ENCODE measurements around the gene UTY.
A peak's percentile ranks its signal among the peaks of the same experiment; 100 is the strongest.

The UTY gene

DNA sequence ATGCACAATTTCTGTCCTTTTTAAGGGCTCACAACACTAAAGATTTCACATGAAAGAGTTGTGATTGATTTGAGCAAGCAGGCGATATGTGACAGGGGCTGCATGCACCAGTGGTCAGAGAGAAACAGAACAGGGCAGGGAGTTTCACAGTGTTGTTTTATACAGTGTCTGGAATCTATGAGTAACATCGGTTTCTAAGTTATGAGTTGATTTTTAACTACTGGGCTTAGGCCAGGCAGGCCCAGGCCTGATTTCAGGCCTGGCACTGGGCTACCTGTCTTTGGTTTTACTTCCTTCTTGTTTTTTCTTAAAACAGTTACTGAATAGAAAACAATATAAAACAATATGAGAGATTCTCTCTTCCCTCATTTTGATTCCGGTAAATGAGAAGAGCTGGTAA is 13.9 kb upstream of the UTY start:
- no peaks in the 10 kb centered on the region for H3K9me2 ChIP-seq (ENCODE audit: low read depth, low read length)
- peak overlapping the region; percentile 32 for H3K27ac ChIP-seq (ENCODE audit: low read depth, low read length, poor library complexity, severe bottlenecking)
- no peak overlapping the region for H3K4me3 ChIP-seq (ENCODE audit: low read depth, low read length, poor library complexity, severe bottlenecking)
- TF ChIP-seq, protein P1, sequence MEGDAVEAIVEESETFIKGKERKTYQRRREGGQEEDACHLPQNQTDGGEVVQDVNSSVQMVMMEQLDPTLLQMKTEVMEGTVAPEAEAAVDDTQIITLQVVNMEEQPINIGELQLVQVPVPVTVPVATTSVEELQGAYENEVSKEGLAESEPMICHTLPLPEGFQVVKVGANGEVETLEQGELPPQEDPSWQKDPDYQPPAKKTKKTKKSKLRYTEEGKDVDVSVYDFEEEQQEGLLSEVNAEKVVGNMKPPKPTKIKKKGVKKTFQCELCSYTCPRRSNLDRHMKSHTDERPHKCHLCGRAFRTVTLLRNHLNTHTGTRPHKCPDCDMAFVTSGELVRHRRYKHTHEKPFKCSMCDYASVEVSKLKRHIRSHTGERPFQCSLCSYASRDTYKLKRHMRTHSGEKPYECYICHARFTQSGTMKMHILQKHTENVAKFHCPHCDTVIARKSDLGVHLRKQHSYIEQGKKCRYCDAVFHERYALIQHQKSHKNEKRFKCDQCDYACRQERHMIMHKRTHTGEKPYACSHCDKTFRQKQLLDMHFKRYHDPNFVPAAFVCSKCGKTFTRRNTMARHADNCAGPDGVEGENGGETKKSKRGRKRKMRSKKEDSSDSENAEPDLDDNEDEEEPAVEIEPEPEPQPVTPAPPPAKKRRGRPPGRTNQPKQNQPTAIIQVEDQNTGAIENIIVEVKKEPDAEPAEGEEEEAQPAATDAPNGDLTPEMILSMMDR (IDR thresholded peaks at IDR 0.05; ENCODE audit: low read length), result no peak
- TF ChIP-seq EZH2 (IDR thresholded peaks at IDR 0.05; ENCODE audit: borderline replicate concordance, low read length), result no peak
- H3K27me3 ChIP-seq (ENCODE audit: insufficient read depth, low read length), result no peaks in the 10 kb centered on the region
- H3K36me3 ChIP-seq (ENCODE audit: insufficient read depth, low read length), result no peaks in the 10 kb centered on the region
- no peaks in the 10 kb centered on the region for H3F3A ChIP-seq (ENCODE audit: insufficient read depth, low read length)
- no peak overlapping the region for H2AFZ ChIP-seq (ENCODE audit: low read length)
- H3K9ac ChIP-seq (ENCODE audit: low read length), result no peak overlapping the region
- no peaks in the 10 kb centered on the region for H3K9me3 ChIP-seq (ENCODE audit: low read length)
- H4K20me1 ChIP-seq (ENCODE audit: insufficient read depth, low read length), result no peaks in the 10 kb centered on the region
- H3K4me2 ChIP-seq (ENCODE audit: low read length), result peak overlapping the region; percentile 24; the same call in 1 of the 2 replicates
- H3K4me1 ChIP-seq (ENCODE audit: insufficient read depth, low read length, severe bottlenecking), result peaks cover 24% of the 10 kb centered on the region
- H3K79me2 ChIP-seq (ENCODE audit: insufficient read depth, low read length), result no peaks in the 10 kb centered on the region

DNA sequence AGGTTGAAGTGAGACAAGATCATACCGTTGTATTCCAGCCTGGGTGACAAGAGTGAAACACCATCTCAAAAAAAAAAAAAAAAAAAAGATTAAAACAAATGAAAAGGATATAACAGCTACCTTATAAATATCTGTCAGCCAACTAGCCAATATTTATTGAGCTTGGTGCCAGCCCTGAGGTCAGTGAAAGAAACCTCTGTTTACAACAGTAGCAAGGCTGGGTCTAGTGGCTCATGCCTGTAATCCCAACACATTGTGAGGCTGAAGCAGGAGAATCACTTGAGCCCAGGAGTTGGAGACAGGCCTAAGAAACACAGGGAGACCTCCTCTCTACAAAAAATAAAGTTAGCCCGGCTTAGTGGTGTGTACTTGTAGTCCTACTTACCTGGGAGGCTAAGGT is 12.6 kb upstream of the UTY start:
- Histone ChIP-seq H3K9me3 (ENCODE audit: low read length) (no peaks in the 10 kb centered on the region), H4K20me1 (ENCODE audit: insufficient read depth, low read length) (no peaks in the 10 kb centered on the region), H3K9ac (ENCODE audit: low read length) (no peak overlapping the region), H3K27ac (ENCODE audit: low read depth, low read length, poor library complexity, severe bottlenecking) (no peak overlapping the region), H3K4me1 (ENCODE audit: insufficient read depth, low read length, severe bottlenecking) (peaks cover 24% of the 10 kb centered on the region), H3F3A (ENCODE audit: insufficient read depth, low read length) (no peaks in the 10 kb centered on the region), H3K36me3 (ENCODE audit: insufficient read depth, low read length) (no peaks in the 10 kb centered on the region), H3K4me2 (ENCODE audit: low read length) (no peak overlapping the region), H3K4me3 (ENCODE audit: low read depth, low read length, poor library complexity, severe bottlenecking) (no peak overlapping the region), H3K9me2 (ENCODE audit: low read depth, low read length) (no peaks in the 10 kb centered on the region), H3K27me3 (ENCODE audit: insufficient read depth, low read length) (no peaks in the 10 kb centered on the region), H2AFZ (ENCODE audit: low read length) (no peak overlapping the region), H3K79me2 (ENCODE audit: insufficient read depth, low read length) (no peaks in the 10 kb centered on the region)
- TF ChIP-seq, protein P1 (IDR thresholded peaks at IDR 0.05; ENCODE audit: low read length), result no peak
- TF ChIP-seq EZH2 (IDR thresholded peaks at IDR 0.05; ENCODE audit: borderline replicate concordance, low read length), result no peak

DNA sequence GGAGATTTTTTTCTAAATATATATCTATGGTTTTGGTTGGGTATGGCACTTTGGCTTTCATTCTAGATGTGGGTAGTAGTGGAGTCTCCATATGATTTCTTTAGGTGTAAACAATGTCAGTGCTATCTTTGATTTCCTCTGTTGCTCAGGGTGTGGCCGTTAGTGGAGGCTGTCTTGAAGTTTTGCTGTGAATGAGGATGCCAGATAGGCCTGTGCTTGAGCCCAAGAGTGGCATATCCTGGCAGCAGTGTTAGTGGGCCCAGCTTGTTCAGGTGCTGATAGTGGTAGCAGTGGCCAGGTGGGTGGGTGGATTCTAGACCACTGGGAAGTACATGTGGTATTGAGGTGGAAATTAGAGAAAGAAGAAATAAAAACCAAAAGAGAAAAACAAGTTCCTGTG is 8.9 kb upstream of the UTY start:
- Histone ChIP-seq H3K36me3 (ENCODE audit: insufficient read depth, low read length) (no peaks in the 10 kb centered on the region), H3K9me2 (ENCODE audit: low read depth, low read length) (no peaks in the 10 kb centered on the region), H3K9me3 (ENCODE audit: low read length) (no peaks in the 10 kb centered on the region), H3K79me2 (ENCODE audit: insufficient read depth, low read length) (no peaks in the 10 kb centered on the region), H3K27ac (ENCODE audit: low read depth, low read length, poor library complexity, severe bottlenecking) (no peak overlapping the region), H3K4me2 (ENCODE audit: low read length) (no peak overlapping the region), H3K9ac (ENCODE audit: low read length) (no peak overlapping the region), H3K27me3 (ENCODE audit: insufficient read depth, low read length) (no peaks in the 10 kb centered on the region), H3F3A (ENCODE audit: insufficient read depth, low read length) (no peaks in the 10 kb centered on the region), H4K20me1 (ENCODE audit: insufficient read depth, low read length) (no peaks in the 10 kb centered on the region), H2AFZ (ENCODE audit: low read length) (no peak overlapping the region), H3K4me1 (ENCODE audit: insufficient read depth, low read length, severe bottlenecking) (peaks cover 18% of the 10 kb centered on the region), H3K4me3 (ENCODE audit: low read depth, low read length, poor library complexity, severe bottlenecking) (no peak overlapping the region)
- TF ChIP-seq, protein P1 (IDR thresholded peaks at IDR 0.05; ENCODE audit: low read length), result no peak
- TF ChIP-seq EZH2 (IDR thresholded peaks at IDR 0.05; ENCODE audit: borderline replicate concordance, low read length), result no peak
